Fibroblast of skin of right biceps (primary cell): Measurements from ENCODE around the gene MTIF3.
A peak's percentile ranks its signal among the peaks of the same experiment; 100 is the strongest.
"Not testable (repeated sequence)": the region's sequence is repeated elsewhere in the genome, so short reads cannot be mapped to it uniquely, and the experiment has no call there.

Experiments
- DNase-seq: peaks from one replicate; pipeline ENCODE4 v3.0.0-alpha.2; 2013

MTIF3 gene

GRCh38 chr13:27408074-27408473 lies 42.3 kb downstream of the MTIF3 start:
- no peak for DNase-seq

GRCh38 chr13:27406178-27406939 lies 44.0 kb downstream of the MTIF3 start:
- DNase-seq = peak; percentile 22

GRCh38 chr13:27405546-27406134 lies 44.7 kb downstream of the MTIF3 start:
- DNase-seq = no peak

GRCh38 chr13:27404680-27405079 lies 45.7 kb downstream of the MTIF3 start:
- no peak for DNase-seq

- DNase-seq = no peak
These were observed 46.5 kb downstream of the MTIF3 start for GRCh38 chr13:27403727-27404385.

- peak; percentile 87 for DNase-seq
These were observed 47.1 kb downstream of the MTIF3 start for GRCh38 chr13:27403203-27403678.

GRCh38 chr13:27401210-27401609 lies 49.2 kb downstream of the MTIF3 start:
- DNase-seq = no peak

- DNase-seq = not testable (repeated sequence)
These were observed 50.0 kb downstream of the MTIF3 start for GRCh38 chr13:27400405-27400804.

GRCh38 chr13:27398360-27398759 lies 52.0 kb downstream of the MTIF3 start:
- no peak for DNase-seq

- DNase-seq = no peak
These were observed 54.0 kb downstream of the MTIF3 start for GRCh38 chr13:27396252-27396846.

- DNase-seq = no peak
These were observed 55.3 kb downstream of the MTIF3 start for GRCh38 chr13:27395007-27395510.

- no peak for DNase-seq
These were observed 57.3 kb downstream of the MTIF3 start for GRCh38 chr13:27393101-27393500.

GRCh38 chr13:27391471-27391870 lies 58.9 kb downstream of the MTIF3 start:
- no peak for DNase-seq

- no peak for DNase-seq
These were observed 60.5 kb downstream of the MTIF3 start for GRCh38 chr13:27389891-27390290.

- no peak for DNase-seq
These were observed 62.1 kb downstream of the MTIF3 start for GRCh38 chr13:27388241-27388640.
